Liver (tissue), 9 donors: ENCODE data around the gene UBE2F. TPM values are rescaled to one million over a fixed set of nuclear protein-coding genes. Genes with fewer than 3 reads are reported as not detected.

Source experiments
- DNase-seq: peaks from one replicate; pipeline ENCODE4 v3.0.0-alpha.2; 2017; ENCODE audit warnings: low spot score
- H3K27ac ChIP-seq, 2 donors: one replicate each; pipeline ENCODE4 v1.7.0; 2013; ENCODE audit warnings: inconsistent platforms in 2 of 2, low read length in 2 of 2, control low read depth in 1 of 2, low read depth in 1 of 2, mild to moderate bottlenecking in 1 of 2
- H3K27me3 ChIP-seq, 4 donors: one replicate each; pipeline versions ENCODE4 v1.6.1 to v1.7.0; 2013; ENCODE audit warnings: low read length in 3 of 4, inconsistent platforms in 1 of 4, mild to moderate bottlenecking in 1 of 4, moderate library complexity in 1 of 4; ENCODE audit not compliant: control insufficient read depth in 4 of 4, insufficient read depth in 4 of 4
- H3K36me3 ChIP-seq, 4 donors: one replicate each; pipeline versions ENCODE4 v1.6.1 to v1.7.0; 2013; ENCODE audit warnings: low read length in 3 of 4, mild to moderate bottlenecking in 3 of 4, low read depth in 1 of 4, moderate library complexity in 1 of 4; ENCODE audit not compliant: control insufficient read depth in 4 of 4, insufficient read depth in 3 of 4
- H3K4me1 ChIP-seq, 4 donors: one replicate each; pipeline versions ENCODE4 v1.6.1 to v1.7.0; 2013; ENCODE audit warnings: low read length in 3 of 4, mild to moderate bottlenecking in 3 of 4, moderate library complexity in 1 of 4; ENCODE audit not compliant: control insufficient read depth in 4 of 4, insufficient read depth in 4 of 4
- H3K4me3 ChIP-seq, 3 donors: one replicate each; pipeline versions ENCODE4 v1.6.1 to v1.7.0; 2013; ENCODE audit warnings: low read length in 3 of 3, control low read depth in 1 of 3, low read depth in 1 of 3, mild to moderate bottlenecking in 1 of 3
- H3K9ac ChIP-seq, 2 donors: one replicate each; pipeline ENCODE4 v1.7.0; 2013; ENCODE audit warnings: low read length in 2 of 2, mild to moderate bottlenecking in 2 of 2, moderate library complexity in 2 of 2, control low read depth in 1 of 2, low read depth in 1 of 2
- H3K9me3 ChIP-seq, 4 donors: one replicate each; pipeline versions ENCODE4 v1.6.1 to v1.7.0; 2013; ENCODE audit warnings: low read length in 3 of 4; ENCODE audit not compliant: control insufficient read depth in 4 of 4
- ATF3 ChIP-seq: IDR thresholded peaks from 2 replicates; pipeline ENCODE4 v1.6.1; 2016; ENCODE audit warnings: antibody characterized with exemption
- CTCF ChIP-seq: fragments of 150-350 bp; IDR thresholded peaks from 2 replicates; pipeline ENCODE4 v1.5.1; 2017; ENCODE audit warnings: improper control_type of control experiment, low read depth, low read length; ENCODE audit not compliant: missing input control
- EGR1 ChIP-seq, 2 donors: IDR thresholded peaks; 2 replicates each; pipeline ENCODE4 v1.6.1; 2016 to 2018; ENCODE audit warnings: antibody characterized with exemption in 2 of 2, low read depth in 2 of 2
- FOXA1 ChIP-seq: IDR thresholded peaks from 2 replicates; pipeline ENCODE4 v1.6.1; 2016; ENCODE audit warnings: antibody characterized with exemption
- FOXA2 ChIP-seq: IDR thresholded peaks from 2 replicates; pipeline ENCODE4 v1.6.1; 2016; ENCODE audit warnings: antibody characterized with exemption
- HNF4A ChIP-seq, 2 donors: conservative IDR thresholded peaks; 2 replicates each; pipeline ENCODE4 v1.6.1; 2016; ENCODE audit warnings: antibody characterized with exemption in 2 of 2, mild to moderate bottlenecking in 2 of 2
- JUND ChIP-seq, 2 donors: IDR thresholded peaks; 2 replicates each; pipeline ENCODE4 v1.6.1; 2016; ENCODE audit warnings: antibody characterized with exemption in 2 of 2
- MAX ChIP-seq: IDR thresholded peaks from 2 replicates; pipeline ENCODE4 v1.6.1; 2016; ENCODE audit warnings: antibody characterized with exemption
- NR2F2 ChIP-seq: IDR thresholded peaks from 2 replicates; pipeline ENCODE4 v1.6.1; 2016; ENCODE audit warnings: antibody characterized with exemption
- RAD21 ChIP-seq, 2 donors: IDR thresholded peaks; 2 replicates each; pipeline ENCODE4 v1.6.1; 2016; ENCODE audit warnings: antibody characterized with exemption in 2 of 2, mild to moderate bottlenecking in 2 of 2
- REST ChIP-seq: IDR thresholded peaks from 2 replicates; pipeline ENCODE4 v1.6.1; 2016; ENCODE audit warnings: antibody characterized with exemption, mild to moderate bottlenecking
- RXRA ChIP-seq, 2 donors: IDR thresholded peaks; 2 replicates each; pipeline ENCODE4 v1.6.1; 2017 to 2018; ENCODE audit warnings: antibody characterized with exemption in 2 of 2, mild to moderate bottlenecking in 1 of 2
- SP1 ChIP-seq: IDR thresholded peaks from 2 replicates; pipeline ENCODE4 v1.6.1; 2018; ENCODE audit warnings: antibody characterized with exemption, mild to moderate bottlenecking
- TAF1 ChIP-seq: conservative IDR thresholded peaks from 2 replicates; pipeline ENCODE4 v1.6.1; 2016; ENCODE audit warnings: antibody characterized with exemption, mild to moderate bottlenecking
- YY1 ChIP-seq: IDR thresholded peaks from 2 replicates; pipeline ENCODE4 v1.6.1; 2016; ENCODE audit warnings: antibody characterized with exemption, mild to moderate bottlenecking
- ZBTB33 ChIP-seq: IDR thresholded peaks from 2 replicates; pipeline ENCODE4 v1.6.1; 2016; ENCODE audit warnings: antibody characterized with exemption
- WGBS: extraction: QIAGEN DNeasy Blood & Tissue Kit; methylation state at CpG from one replicate; pipeline ENCODE4 v1.1.7; 2013; 5-methylcytosine and 5-hydroxymethylcytosine counted together
- polyA plus RNA-seq, 2 donors: library from polyadenylated mRNA; stranded (reverse) in 1 of 2; unstranded in 1 of 2; fragments of 200-250 nt in 1 of 2; fragments of >200 nt in 1 of 2; fragmentation: Nextera tagmentation in 1 of 2; extraction: Ambion mirVana in 1 of 2; gene quantifications; one replicate each; pipeline versions ENCODE4 v1.2.1 to v1.2.3, GENCODE V29; 2013 to 2015
- total RNA-seq, 2 donors: library from RNA; depleted of rRNA; stranded (reverse); fragments of >200 nt; gene quantifications; one replicate each; pipeline ENCODE4 v1.2.3, GENCODE V29; 2014
- donor health status: healthy.
- donor health status: healthy.
- donor health status: healthy.
- donor health status: healthy.
- donor health status: healthy.

Gene UBE2F
- total and polyA plus RNA-seq, 4 donors: 30.5 to 55.3 (median 32.1) TPM

- no peaks in the 10 kb centered on the region for H3K4me1 ChIP-seq
- no peaks in the 10 kb centered on the region for H3K9me3 ChIP-seq
- H3K9ac ChIP-seq: no peak overlapping the region
Measured at GRCh38 chr2:237996021-237996593, 29.3 kb downstream of the UBE2F start.

More at GRCh38 chr2:237996021-237996593, 29.3 kb downstream of the UBE2F start:
- TF ChIP-seq HNF4A (conservative IDR thresholded peaks at IDR 0.05): no peak
- no peak for TF ChIP-seq ATF3
- no peak for TF ChIP-seq RAD21 (IDR thresholded peaks at IDR 0.05)
- no peak for TF ChIP-seq FOXA2
- TF ChIP-seq SP1: no peak
- no peak for TF ChIP-seq YY1
- no peak for TF ChIP-seq MAX
- no peak for TF ChIP-seq JUND (IDR thresholded peaks at IDR 0.05)
- no peak for TF ChIP-seq NR2F2
- TF ChIP-seq CTCF: no peak
- TF ChIP-seq ZBTB33: no peak
- no peak for TF ChIP-seq RXRA (IDR thresholded peaks at IDR 0.05)
- TF ChIP-seq FOXA1: no peak
- TF ChIP-seq REST: no peak
- no peak for TF ChIP-seq TAF1
- no peak for TF ChIP-seq EGR1 (IDR thresholded peaks at IDR 0.05; ENCODE audit: low read depth in 2 of 2)
- DNase-seq: no peak
- 85% methylated on average over 9 of the region's 9 CpGs for WGBS
- H3K27me3 ChIP-seq: no peaks in the 10 kb centered on the region
- no peak overlapping the region for H3K27ac ChIP-seq
- no peak overlapping the region for H3K4me3 ChIP-seq
- H3K36me3 ChIP-seq: peaks cover 3 to 12% (median 10%) of the 10 kb centered on the region in 4 donors
